ENCODE measurements around the gene MT1A. TPM values are rescaled to one million over a fixed set of nuclear protein-coding genes. Genes with fewer than 3 reads are reported as not detected.

Gene MT1A
- total RNA-seq, 1 experiment from 2014 or later: not detected

DNA sequence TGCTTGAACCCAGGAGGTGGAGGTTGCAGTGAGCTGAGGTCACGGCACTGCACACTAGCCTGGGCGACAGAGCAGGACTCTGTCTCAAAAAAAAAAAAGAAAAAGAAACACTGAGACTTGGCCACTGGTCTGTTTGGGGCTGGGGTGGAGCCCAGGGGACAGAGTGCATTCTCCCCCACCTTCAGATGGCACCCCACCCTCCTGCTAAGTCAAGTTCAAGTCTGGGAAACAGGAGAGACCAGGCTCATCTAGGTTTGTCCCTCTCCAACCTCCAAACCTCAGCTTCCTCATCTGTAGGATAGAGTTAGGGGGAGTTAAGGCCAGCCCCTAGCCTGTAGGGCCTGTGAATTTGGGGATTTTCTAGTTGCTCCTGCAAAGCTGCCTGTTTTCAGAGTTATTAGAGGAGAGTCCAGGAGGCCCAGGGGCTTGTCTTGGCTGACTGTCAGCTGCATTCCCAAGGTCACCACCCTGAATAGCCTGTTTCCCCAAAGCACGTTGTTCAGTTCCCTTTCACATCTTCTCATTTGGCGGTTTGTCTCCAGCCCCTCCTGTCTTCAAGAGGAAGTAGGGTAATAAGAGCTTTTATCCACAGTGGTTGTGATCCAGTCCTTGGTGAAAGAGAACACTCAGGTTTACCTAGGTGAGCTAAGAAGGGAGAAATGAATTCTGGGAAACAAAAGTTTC is 46.9 kb upstream of the MT1A start:
- Histone ChIP-seq H3K4me1 (ENCODE audit: control insufficient read depth in 1 of 2, insufficient read depth in 2 of 2, low read length in 2 of 2) (no peaks in the 10 kb centered on the region), H3K9me2 (ENCODE audit: insufficient read depth) (no peaks in the 10 kb centered on the region), H3K4me2 (ENCODE audit: low read length) (no peak overlapping the region), H3K27me3 (ENCODE audit: insufficient read depth, low read length) (0 out of 2 replicates have a peak, but pooled peaks cover 3% of the 10 kb centered on the region), H3K9me3 (ENCODE audit: control insufficient read depth in 1 of 2, insufficient read depth in 1 of 2, low read depth in 1 of 2, low read length in 2 of 2) (no peaks in the 10 kb centered on the region), H3K36me3 (ENCODE audit: control insufficient read depth in 1 of 2, insufficient read depth in 2 of 2, low read length in 2 of 2) (no peaks in the 10 kb centered on the region), H3K27ac (ENCODE audit: low read depth, low read length) (no peak overlapping the region), H3K79me2 (ENCODE audit: insufficient read depth, low read length) (no peaks in the 10 kb centered on the region), H3K9ac (ENCODE audit: low read length) (no peak overlapping the region), H3K4me3 (replicated peaks in 1 of 2; ENCODE audit: low read depth in 1 of 2, low read length in 2 of 2) (no peak overlapping the region), H4K20me1 (ENCODE audit: insufficient read depth) (no peaks in the 10 kb centered on the region), H2AFZ (ENCODE audit: low read depth, low read length, poor library complexity, severe bottlenecking) (no peak overlapping the region)
- POLR2A ChIA-PET: interaction anchor here (1.0 kb wide), 1 partner anchor 17 kb away, joined by 3 read pairs; the partner anchor contains the start of gene MT2A
- RAD21 ChIA-PET (ENCODE audit: low non-redundant PET in 1 of 2, low total read pairs in 2 of 2, uncharacterized antibody in 2 of 2, unreplicated experiment in 2 of 2): no interaction called here
- BruUV-seq (replicated peaks): no TSS peak
- TF ChIP-seq ZNF274 (IDR thresholded peaks at IDR 0.05; ENCODE audit: low read depth, low read length) (no peak), CBX3 (IDR thresholded peaks at IDR 0.05; ENCODE audit: low read depth) (no peak), FOSL1 (IDR thresholded peaks at IDR 0.05; ENCODE audit: low read depth) (no peak), CEBPB (IDR thresholded peaks at IDR 0.05; ENCODE audit: low read depth) (no peak), YY1 (IDR thresholded peaks at IDR 0.05; ENCODE audit: extremely low read depth, insufficient replicate concordance, low read depth, low read length) (no peak), RAD21 (IDR thresholded peaks at IDR 0.05; ENCODE audit: low read depth) (no peak), TCF7L2 (IDR thresholded peaks at IDR 0.05; ENCODE audit: borderline replicate concordance, extremely low read depth, insufficient read depth, insufficient read length) (no peak), POLR2A (IDR thresholded peaks at IDR 0.05; ENCODE audit: borderline replicate concordance, extremely low read depth, insufficient read depth, insufficient read length) (no peak), SRF (IDR thresholded peaks at IDR 0.05; ENCODE audit: low read depth) (no peak), EGR1 (IDR thresholded peaks at IDR 0.05; ENCODE audit: low read depth) (no peak), EZH2 (IDR thresholded peaks at IDR 0.05) (no peak), SIN3A (IDR thresholded peaks at IDR 0.05; ENCODE audit: low read depth) (no peak), JUND (IDR thresholded peaks at IDR 0.05) (no peak), EZH2phosphoT487 (IDR thresholded peaks at IDR 0.05; ENCODE audit: borderline replicate concordance) (no peak)
- TF ChIP-seq, protein P1, sequence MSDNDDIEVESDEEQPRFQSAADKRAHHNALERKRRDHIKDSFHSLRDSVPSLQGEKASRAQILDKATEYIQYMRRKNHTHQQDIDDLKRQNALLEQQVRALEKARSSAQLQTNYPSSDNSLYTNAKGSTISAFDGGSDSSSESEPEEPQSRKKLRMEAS (IDR thresholded peaks at IDR 0.05): no peak
- TF ChIP-seq, protein P2, sequence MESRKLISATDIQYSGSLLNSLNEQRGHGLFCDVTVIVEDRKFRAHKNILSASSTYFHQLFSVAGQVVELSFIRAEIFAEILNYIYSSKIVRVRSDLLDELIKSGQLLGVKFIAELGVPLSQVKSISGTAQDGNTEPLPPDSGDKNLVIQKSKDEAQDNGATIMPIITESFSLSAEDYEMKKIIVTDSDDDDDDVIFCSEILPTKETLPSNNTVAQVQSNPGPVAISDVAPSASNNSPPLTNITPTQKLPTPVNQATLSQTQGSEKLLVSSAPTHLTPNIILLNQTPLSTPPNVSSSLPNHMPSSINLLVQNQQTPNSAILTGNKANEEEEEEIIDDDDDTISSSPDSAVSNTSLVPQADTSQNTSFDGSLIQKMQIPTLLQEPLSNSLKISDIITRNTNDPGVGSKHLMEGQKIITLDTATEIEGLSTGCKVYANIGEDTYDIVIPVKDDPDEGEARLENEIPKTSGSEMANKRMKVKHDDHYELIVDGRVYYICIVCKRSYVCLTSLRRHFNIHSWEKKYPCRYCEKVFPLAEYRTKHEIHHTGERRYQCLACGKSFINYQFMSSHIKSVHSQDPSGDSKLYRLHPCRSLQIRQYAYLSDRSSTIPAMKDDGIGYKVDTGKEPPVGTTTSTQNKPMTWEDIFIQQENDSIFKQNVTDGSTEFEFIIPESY (IDR thresholded peaks at IDR 0.05; ENCODE audit: extremely low read depth, insufficient replicate concordance, low read length): no peak
- TF ChIP-seq, protein P3, sequence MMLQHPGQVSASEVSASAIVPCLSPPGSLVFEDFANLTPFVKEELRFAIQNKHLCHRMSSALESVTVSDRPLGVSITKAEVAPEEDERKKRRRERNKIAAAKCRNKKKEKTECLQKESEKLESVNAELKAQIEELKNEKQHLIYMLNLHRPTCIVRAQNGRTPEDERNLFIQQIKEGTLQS (IDR thresholded peaks at IDR 0.05): no peak
- TF ChIP-seq, protein P4, sequence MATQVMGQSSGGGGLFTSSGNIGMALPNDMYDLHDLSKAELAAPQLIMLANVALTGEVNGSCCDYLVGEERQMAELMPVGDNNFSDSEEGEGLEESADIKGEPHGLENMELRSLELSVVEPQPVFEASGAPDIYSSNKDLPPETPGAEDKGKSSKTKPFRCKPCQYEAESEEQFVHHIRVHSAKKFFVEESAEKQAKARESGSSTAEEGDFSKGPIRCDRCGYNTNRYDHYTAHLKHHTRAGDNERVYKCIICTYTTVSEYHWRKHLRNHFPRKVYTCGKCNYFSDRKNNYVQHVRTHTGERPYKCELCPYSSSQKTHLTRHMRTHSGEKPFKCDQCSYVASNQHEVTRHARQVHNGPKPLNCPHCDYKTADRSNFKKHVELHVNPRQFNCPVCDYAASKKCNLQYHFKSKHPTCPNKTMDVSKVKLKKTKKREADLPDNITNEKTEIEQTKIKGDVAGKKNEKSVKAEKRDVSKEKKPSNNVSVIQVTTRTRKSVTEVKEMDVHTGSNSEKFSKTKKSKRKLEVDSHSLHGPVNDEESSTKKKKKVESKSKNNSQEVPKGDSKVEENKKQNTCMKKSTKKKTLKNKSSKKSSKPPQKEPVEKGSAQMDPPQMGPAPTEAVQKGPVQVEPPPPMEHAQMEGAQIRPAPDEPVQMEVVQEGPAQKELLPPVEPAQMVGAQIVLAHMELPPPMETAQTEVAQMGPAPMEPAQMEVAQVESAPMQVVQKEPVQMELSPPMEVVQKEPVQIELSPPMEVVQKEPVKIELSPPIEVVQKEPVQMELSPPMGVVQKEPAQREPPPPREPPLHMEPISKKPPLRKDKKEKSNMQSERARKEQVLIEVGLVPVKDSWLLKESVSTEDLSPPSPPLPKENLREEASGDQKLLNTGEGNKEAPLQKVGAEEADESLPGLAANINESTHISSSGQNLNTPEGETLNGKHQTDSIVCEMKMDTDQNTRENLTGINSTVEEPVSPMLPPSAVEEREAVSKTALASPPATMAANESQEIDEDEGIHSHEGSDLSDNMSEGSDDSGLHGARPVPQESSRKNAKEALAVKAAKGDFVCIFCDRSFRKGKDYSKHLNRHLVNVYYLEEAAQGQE (IDR thresholded peaks at IDR 0.05; ENCODE audit: low read depth): no peak
- ATAC-seq (no peak), DNase-seq (ENCODE audit: low read depth, low spot score) (no peak)
- intact Hi-C loops (cut with micrococcal nuclease): no loop called here
- CTCF ChIA-PET: interaction anchor here (0.9 to 1.7 kb wide), 2 partner anchors 9 to 110 kb away, joined by 3 to 9 read pairs; no protein-coding TSS in a partner anchor

Measured in HCT116 (cell line).